Stimulated activated CD8-positive, alpha-beta memory T cell treated with anti-CD3 and anti-CD28 coated beads, Interleukin-15, amount 100 ng/mL, for 24 hours (primary cell): ENCODE measurements around the gene METRNL.

Experiments used
- DNase-seq: peaks from one replicate; pipeline ENCODE4 v3.0.0-alpha.2; 2020; ENCODE audit warnings: low read depth

Gene METRNL

DNA sequence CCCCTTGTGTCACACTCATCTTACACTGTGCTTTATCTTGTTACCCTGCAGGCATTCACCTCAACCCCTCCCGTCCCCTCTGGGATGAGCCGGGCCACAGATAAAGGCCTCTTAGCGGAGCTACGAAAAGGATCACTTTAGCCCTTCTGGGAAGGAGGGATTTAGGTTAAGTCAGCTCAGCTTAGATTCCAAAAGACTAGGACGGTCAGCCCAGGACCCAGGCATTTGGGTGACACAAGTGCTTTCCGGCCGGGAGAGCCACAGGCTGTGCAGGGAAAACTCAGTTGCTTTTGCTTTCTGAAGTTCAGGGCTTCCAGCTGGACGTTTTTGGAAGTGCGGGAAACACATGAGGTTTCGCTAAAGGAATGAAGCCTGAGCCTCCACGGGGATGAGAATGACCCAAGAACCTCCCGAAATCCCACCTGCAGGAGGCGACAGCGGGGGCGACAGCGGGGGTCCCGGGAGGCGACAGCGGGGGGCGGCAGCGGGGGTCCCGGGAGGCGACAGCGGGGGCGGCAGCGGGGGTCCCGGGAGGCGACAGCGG is 11.6 kb upstream of the METRNL start:
- no peak for DNase-seq

DNA sequence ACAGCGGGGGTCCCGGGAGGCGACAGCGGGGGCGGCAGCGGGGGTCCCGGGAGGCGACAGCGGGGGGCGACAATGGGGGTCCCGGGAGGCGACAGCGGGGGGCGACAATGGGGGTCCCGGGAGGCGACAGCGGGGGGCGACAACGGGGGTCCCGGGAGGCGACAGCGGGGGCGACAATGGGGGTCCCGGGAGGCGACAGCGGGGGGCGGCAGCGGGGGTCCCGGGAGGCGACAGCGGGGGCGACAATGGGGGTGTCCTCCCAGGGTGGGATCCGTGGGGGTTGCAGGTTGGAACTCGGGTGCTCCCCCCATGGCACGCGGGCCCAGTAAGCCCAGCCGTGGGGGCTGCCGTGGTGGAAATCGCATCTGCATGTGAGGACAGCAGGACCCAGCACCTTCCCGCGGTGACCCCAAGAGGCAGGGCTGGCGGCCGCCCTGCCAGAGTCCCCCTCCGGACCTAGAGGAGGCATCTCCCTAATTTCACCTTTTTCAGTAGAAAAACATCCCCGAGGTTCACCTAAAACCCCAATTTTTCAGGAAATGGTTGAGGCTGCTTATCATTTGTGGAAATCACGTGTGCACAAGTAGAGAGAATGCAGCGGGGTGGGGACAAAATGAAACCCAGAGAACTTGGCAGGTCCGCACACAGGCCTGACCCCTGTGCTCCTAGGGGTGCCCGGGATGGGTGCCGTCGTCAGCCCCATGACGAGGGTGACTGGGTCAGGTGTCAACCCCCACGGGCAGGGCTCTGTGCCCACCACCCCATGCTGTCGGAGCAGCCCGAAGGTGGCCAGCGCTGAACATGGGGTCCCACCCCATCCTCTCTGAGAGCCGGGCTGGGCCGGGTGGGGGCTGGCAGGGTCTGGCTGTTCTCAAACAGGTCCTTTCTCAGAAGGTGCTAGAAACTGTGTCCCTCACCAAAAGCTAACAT is 10.5 kb upstream of the METRNL start:
- DNase-seq = no peak

DNA sequence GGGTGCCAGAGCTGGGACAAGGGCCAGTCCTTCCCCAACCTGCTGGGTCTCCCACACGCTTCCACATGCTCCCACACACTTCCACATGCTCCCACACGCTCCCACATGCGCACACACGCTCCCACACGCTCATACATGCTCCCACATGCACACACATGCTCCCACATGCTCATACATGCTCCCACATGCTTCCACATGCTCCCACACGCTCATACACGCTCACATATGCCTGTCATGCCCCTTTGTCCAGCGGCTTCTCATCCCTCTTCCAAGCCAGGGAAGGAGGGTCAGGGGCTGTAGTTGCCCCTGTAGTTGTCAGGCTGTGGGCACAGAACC is 9.9 kb upstream of the METRNL start:
- no peak for DNase-seq

DNA sequence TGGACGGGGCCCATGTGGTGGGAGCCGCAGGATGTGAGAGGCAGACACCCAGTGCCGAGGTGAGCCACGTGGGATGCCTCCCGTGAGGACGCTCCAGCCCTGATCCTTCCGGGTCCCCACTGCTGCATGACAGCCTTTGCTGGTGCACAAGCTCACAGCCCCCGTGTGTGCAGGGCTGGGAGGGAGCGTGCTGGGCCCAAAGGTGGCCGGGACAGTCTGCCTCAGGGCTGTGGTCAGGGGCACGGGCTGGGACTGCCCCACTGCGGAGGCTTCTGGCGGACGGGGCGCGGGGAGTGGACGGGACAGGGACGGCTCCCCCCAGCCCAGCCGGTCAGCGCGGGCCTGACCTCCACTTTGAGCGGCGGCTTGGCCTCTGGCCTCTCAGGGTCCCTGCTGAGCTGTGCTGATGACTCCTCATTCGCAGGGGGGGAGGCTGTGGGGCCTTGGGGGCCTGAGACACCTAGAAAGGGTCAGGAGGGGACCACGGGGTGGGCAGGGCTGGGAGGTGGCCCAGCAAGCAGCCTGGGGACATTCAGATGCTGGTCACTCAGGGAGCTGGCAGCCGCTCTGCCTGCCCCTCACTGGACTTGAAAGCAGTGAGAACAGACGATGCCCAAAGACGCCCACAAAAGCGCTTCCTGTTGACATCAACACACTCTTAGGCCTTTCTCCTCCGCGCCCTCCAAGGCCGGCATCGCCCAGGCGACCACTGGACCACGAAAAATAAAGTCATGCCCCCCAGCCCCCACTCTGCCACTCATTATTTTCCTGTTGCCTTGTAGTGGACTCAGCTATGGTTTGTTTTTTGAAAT is 9.3 kb upstream of the METRNL start:
- DNase-seq = no peak

DNA sequence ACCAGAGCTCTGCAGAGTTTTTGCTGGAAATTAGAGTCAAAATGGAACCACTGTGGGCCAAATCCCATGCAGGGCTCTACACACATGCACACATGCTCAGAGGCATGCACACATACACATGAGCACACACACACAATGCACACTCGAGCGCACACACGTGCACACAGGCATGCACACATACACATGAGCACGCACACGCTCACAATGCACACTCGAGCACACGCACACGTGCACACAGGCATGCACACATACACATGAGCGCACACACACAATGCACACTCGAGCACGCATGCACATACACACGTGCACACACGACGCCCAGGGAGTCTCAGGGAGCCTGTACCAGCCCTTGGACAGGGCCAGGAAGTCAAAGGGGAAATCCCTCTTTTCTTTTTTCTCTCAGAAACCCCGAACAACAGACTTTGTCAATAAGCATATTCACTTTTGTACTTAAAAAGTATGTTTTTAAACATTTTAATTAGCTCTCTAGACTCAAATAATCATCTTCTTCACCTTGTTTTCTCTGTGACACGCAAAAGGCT is 8.5 kb upstream of the METRNL start:
- no peak for DNase-seq

DNA sequence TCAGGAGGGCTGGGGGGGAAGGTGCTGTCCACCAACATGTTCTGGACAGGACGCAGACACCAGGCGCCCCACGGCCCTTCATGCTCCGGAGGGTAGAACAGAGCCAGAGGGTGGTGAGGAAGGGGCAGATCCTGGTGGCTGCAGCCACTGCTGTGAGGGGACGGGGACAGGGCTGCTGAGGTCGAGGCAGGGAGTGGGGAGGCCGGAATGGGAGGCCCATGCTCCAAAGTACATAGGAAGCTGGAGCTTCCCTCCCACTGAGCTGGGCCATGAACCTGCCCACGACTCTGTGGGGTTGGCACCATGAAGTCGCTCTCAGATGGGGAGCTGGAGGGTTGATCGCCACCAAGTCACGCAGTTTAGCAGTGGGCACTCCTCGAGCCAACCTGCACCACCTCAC is 8.0 kb upstream of the METRNL start:
- DNase-seq = no peak

DNA sequence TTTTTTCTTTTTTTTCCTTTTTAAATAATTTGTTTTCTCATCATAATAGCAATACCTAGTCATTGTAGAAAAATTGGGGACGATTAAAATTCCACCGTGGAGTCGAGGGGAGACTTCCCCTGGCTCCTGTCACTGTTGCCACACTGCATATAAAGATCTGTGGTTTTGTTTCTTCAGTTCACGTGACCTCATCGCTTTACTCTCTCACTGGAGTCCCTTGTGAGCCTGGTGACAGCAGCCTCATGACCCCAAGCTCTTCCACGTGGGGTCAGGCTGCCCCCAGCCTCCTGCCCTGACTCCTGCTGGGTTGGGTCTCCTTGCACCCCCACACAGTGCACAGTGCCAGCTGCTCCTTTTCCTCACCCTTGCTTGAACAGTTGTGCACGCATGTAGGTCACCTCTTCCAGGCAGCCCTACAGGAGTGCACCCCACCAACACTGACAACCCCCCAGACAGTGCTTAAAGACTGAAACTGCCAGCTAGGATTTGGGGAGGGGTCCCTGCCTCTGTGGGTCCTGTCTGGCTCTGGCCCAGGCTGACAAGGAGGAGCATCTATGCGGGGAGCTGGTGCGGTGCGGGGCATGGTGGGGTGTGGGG is 7.3 kb upstream of the METRNL start:
- no peak for DNase-seq

DNA sequence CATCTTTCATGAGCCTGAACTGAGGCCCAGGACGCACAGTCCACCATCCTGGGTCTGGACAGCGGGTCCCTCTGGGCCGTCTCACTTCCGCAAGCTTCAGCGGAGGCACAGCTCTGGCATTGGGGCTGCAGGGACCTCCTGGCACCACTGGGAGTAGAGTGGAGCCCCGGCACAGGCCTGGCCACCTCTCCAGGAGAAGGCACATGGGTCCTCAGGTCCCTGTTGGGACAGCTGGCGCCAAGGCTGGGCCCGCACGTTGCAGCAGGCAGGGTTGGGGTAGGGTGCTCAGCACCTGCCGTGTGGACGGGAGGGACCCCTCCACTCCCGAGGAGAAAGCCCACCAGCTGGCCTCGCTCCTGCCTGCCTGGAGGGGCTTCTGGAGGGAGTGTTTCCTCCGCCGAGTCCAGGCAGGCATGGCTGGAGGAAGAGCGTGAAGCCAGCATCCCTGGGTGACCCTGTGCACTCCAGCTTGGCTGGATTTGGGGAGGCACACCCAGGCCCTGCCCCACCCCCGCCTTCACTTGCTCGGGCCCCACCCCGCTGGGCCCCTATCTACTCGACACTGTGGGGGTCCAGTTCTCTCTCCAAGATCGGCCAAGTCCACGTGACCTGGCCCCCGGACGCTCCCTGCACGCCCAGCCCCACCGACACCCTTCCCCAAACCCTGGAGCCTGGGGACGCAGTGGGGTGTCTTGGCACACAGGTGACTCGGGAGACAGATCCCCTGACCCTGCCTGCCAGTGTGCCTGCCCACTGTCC is 6.6 kb upstream of the METRNL start:
- no peak for DNase-seq

DNA sequence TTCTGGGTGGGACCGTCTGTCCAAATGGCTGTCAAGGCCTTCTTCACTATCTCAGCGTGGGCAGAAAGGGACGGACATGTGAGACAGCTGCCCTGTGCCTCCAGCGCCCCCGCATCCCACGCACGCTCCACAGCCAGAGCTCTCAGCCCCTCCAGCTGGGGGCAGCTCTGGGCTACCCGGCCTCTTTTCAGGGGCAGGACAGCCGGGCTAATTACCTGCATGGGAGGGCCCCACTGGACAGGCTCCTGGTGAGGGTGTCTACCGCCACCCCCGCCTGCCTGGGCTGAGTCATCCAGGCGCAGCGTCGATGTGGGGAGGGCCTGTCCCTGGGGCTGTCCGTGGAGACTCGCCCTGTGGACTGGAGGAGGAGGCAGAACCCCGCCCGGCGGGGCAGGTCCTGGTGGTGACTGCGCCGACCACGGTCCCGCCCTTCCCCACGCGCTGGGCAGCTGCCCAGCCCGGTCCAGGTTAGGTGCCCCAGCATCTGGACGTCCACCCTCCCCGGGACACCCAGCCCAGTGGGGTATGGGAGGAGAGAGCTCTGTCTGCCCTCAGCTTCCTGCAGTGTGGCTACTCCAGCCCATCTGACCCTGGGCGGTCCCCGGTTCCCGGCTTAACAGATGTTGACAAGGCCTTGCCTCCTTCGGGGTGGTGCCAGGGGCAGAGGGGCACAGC is 5.9 kb upstream of the METRNL start:
- DNase-seq = no peak

DNA sequence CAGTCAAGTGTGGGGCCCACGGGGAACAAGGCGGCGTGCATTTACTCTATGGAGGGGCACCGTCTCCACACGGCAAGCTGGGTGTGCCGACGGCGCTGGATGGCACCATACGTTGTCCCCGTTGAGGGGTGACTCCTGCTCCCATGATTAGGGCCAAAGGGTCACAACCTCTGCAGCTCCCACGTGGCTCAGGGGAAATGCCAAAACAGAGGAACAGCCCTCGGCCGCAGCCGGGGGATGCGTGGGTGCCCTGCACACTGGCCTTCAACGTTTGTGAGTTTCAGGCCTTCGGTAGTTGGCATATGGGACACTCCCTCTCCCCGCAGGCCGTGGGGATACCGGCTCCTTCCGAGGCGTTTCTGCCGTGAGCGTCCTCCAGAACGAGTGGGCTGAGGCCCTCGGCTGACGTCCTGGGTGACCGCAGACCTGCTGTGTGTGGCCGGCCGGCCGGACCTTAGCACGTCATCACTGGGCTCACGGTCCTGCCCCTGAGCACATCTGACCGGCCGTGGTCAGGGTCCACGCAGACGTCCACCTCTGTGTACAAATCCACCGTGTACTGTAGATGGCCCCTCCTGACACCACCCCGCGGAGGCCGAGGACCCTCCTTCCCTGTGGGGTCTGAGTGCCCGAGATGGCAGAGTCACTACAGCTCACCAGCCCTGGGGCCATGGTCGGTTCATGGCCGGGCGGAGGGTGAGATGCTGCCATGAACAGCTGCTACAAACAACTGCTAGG is 4.8 kb upstream of the METRNL start:
- no peak for DNase-seq

DNA sequence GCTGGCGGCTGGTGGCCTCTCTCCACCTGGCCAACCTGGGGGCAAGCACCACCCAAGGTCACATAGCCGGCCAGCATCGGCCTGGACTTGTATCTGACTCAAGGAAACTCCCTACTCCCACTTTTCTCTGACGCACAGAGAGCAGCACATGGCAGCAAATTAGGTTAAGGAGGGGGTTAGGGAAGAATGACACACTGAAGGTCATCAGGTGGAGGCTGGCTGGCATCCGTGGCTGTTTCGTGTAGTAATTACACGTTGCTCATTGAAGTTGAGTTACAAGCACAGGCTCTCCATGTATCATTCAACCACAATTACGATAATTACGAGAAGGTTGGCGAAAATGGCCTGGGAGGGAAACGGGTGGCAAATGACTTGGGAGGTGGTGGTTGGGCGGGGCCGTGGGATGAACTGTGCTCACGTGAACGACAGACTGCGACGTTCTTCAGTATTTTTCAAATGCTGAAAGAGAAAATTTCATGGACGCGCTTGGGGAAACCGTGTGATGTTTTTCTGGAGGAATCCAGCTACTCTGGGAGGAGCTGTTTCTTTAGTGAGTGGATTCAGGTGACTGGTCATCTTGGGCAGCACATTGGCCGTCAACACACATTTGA is 4.0 kb upstream of the METRNL start:
- no peak for DNase-seq

DNA sequence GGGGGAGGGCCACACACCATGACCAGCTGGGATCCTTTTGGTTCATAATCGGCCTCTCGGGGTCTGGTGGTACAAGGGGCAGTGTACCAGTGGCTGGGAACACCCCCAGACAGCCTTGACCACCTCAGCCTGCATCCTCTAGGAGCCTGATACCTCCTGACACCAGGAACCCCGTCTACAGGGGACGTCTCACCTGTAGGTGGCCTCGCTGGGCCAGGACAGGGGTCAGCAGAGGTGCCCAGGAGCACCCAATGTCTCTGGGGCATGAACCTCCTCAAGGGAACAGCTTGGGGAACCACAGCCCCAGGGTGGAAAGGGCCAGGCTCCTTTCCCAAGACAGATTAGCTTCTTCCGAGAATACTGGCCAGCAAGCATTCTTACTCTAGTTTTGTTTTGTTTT is 2.5 kb upstream of the METRNL start:
- DNase-seq = no peak

DNA sequence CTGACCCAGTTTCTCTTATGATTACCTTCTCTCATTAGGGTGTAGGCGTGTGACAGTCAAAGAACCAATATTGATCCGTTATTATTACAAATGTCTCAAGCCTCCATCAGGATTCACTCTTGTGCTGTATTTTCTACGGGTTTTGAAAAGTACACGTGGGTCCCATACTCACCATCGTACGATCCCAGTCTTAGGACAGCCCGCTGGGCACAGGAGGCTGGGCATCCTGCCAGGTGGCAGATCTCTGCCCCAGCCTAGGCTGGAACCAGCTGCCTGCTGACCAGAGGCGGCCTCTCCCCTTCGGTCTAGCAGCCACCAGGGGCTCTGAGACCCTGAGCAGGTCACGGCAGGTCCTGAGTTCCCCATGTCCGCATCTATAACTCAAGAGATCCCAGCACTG is 2.0 kb upstream of the METRNL start:
- no peak for DNase-seq

DNA sequence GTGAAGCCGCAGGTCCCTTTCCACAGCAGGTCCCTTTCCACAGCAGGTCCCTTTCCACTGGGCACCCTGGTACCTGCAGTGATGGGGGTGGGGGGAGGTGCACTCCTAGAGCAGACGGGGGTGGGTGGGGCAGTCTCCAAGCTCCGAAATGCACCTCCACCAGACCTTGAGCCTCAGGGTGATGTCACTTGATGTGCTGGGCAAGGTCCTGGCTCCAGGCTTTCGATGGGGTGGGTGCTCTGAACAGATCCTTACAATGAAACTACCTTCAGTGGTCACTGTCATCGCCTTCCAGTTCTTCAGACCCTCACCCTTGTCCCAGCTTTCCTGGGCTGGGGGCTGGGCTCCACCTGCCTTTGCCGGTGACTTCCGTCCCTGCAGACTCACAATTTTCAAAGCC is 1.5 kb upstream of the METRNL start:
- no peak for DNase-seq

DNA sequence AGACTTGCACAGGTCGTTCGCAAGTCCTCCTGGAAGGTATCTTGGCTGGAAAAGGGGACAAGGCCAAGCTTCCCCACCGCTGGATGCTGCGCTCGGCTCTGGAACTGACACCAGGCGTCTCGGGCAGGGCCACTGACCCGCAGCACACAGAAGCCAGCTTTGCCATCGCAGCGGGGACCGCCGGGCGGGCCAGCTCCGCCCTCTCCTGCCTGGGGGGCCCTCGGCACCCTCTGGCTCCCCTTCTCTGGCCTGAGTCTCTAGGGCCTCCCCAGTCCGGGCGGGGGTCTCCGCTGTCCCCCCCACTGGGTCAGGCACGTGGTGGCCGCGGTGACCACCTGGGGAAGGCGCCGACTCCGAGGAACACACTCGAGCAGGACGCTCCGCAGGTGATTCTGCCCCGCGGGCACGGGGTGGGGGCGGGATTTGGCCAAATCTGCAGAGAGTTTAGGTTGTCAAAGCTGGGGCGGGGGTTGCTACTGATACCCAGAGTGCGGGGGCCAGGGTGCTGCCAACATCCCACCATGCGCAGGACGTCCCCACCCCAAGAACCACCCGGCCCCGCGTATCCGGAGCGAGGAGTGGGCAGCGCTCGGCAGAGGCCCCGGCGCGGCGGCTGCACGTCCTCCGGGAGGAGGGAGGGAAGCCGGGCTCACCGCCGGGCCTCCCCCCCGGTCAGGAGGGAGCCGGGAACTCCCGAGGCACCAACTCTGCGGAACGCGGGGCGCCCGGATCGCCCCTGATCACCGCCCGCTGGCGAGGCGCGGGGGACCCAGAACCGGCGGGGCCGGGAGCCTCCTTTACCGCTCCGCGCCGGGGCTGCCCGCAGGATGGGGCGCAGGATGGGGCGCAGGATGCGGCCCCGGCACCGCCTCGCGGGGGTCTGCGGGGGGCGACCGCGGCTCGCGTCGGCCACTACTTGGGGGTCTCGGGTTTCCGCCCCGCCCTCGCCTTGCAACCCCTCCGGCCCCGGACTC is 744 bp upstream of the METRNL start:
- DNase-seq = no peak

DNA sequence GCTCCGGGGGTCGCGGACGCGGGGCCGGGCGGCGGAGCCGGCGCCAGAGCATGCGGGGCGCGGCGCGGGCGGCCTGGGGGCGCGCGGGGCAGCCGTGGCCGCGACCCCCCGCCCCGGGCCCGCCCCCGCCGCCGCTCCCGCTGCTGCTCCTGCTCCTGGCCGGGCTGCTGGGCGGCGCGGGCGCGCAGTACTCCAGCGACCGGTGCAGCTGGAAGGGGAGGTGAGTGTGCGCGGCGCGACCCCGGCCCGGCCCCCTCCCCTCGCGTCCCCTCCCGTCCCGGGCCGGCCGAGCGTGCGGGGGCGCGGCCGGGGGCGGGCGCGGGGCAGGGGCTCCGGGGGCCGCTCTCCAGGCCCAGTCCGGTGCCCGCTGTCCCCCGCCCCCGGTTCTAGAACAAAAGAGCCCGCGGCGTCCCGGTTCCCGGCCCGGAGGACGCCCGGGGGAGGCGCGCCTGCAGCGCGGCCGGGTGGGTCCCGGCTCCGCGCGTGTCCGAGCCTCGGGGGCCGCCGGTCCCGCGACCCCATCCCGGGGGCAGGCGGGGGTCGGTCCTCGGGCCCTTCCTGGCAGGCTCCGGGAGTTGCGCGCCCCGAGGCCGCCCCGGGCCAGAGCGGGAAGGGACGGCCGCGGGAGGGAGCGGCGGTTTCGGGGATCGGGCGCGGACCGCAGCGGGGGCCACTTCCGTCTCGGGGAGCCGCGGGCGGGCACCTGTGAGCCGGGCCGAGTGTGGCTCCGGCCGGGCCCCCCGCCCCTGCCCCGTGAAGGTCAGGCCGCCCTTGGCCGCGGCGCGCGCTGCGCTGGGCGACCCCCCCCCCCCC is 563 bp downstream of the METRNL start:
- no peak for DNase-seq

DNA sequence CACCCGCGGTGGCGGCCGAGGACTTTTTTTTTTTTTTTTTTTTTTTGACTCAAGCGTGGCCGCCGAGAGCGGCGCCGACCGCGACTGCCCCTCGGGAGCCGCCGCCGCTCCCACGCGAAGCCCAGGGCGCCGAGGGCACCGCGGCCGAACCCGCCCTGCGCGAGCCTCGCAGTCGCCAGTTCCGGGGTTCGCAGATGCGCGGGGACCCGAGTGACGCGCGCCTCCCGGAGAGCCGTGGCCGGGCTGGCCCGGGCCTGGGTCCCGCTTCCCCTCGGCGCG is 1.1 kb downstream of the METRNL start:
- no peak for DNase-seq
